ENCODE measurements around the gene ZCCHC2. TPM values are rescaled to one million over a fixed set of nuclear protein-coding genes. Genes with fewer than 3 reads are reported as not detected.

ZCCHC2 gene
- total RNA-seq, 3 donors from 2014 or later (not counting 1 experiment from before 2014, with no cell fraction given) = 50.4 to 81.2 (median 59.6) TPM

GRCh38 chr18:62510789-62511188, 12.0 kb upstream of the ZCCHC2 start:
- Mint-ChIP-seq H3K9me3 (peaks cover 11 to 13% of the 10 kb centered on the region in 2 donors), H3K4me1 (peaks cover 8 to 10% of the 10 kb centered on the region in 2 donors), H3K36me3 (peaks cover 36% of the 10 kb centered on the region), H3K4me3 (no peak overlapping the region), H3K27ac (no peak overlapping the region), H3K27me3 (ENCODE audit: low read depth in 2 of 2) (peaks cover 0 to 3% of the 10 kb centered on the region in 2 donors)
- Histone ChIP-seq H3K27ac (ENCODE audit: low read length) (no peak overlapping the region), H3K4me1 (ENCODE audit: control insufficient read depth, insufficient read depth, low read length) (peaks cover 6% of the 10 kb centered on the region), H3K36me3 (ENCODE audit: control insufficient read depth, insufficient read depth, low read length) (no peaks in the 10 kb centered on the region), H3K27me3 (ENCODE audit: control insufficient read depth, insufficient read depth, low read length) (no peaks in the 10 kb centered on the region), H3K4me3 (ENCODE audit: low read length) (no peak overlapping the region), H3K9me3 (ENCODE audit: control insufficient read depth, insufficient read depth, low read length) (peaks cover 4% of the 10 kb centered on the region)
- ATAC-seq (no peak), DNase-seq (no peak)
- no peak for TF ChIP-seq CTCF (IDR thresholded peaks at IDR 0.05)
- intact Hi-C loops (cut with micrococcal nuclease) = no loop called here
- WGBS (ENCODE audit: insufficient coverage) = 95% methylated on average over 2 of the region's 2 CpGs

- no peak overlapping the region for H3K4me3 Mint-ChIP-seq
- no CpG with 5 or more reads among the region's 1 CpG for WGBS (ENCODE audit: insufficient coverage)
- intact Hi-C loops (cut with micrococcal nuclease) = no loop called here
- ATAC-seq = no peak
- H3K36me3 Mint-ChIP-seq = peaks cover 36% of the 10 kb centered on the region
- H3K27me3 ChIP-seq (ENCODE audit: control insufficient read depth, insufficient read depth, low read length) = no peaks in the 10 kb centered on the region
- no peak overlapping the region for H3K27ac Mint-ChIP-seq
- no peak for TF ChIP-seq CTCF (IDR thresholded peaks at IDR 0.05)
- peaks cover 0 to 3% of the 10 kb centered on the region in 2 donors for H3K27me3 Mint-ChIP-seq (ENCODE audit: low read depth in 2 of 2)
- no peak overlapping the region for H3K27ac ChIP-seq (ENCODE audit: low read length)
- no peaks in the 10 kb centered on the region for H3K4me1 Mint-ChIP-seq
- H3K9me3 Mint-ChIP-seq = peaks cover 11 to 13% of the 10 kb centered on the region in 2 donors
- no peak overlapping the region for H3K4me3 ChIP-seq (ENCODE audit: low read length)
- peaks cover 4% of the 10 kb centered on the region for H3K9me3 ChIP-seq (ENCODE audit: control insufficient read depth, insufficient read depth, low read length)
- no peaks in the 10 kb centered on the region for H3K36me3 ChIP-seq (ENCODE audit: control insufficient read depth, insufficient read depth, low read length)
- H3K4me1 ChIP-seq (ENCODE audit: control insufficient read depth, insufficient read depth, low read length) = no peaks in the 10 kb centered on the region
- no peak for DNase-seq
Measured at GRCh38 chr18:62512532-62512931, 10.3 kb upstream of the ZCCHC2 start.

GRCh38 chr18:62512996-62513395, 9.8 kb upstream of the ZCCHC2 start:
- no peak overlapping the region for H3K4me3 ChIP-seq (ENCODE audit: low read length)
- no peak for TF ChIP-seq CTCF (IDR thresholded peaks at IDR 0.05)
- no peak overlapping the region for H3K4me3 Mint-ChIP-seq
- intact Hi-C loops (cut with micrococcal nuclease) = no loop called here
- no peaks in the 10 kb centered on the region for H3K36me3 ChIP-seq (ENCODE audit: control insufficient read depth, insufficient read depth, low read length)
- H3K36me3 Mint-ChIP-seq = peaks cover 36% of the 10 kb centered on the region
- H3K9me3 Mint-ChIP-seq = peaks cover 11 to 13% of the 10 kb centered on the region in 2 donors
- no peak for ATAC-seq
- WGBS (ENCODE audit: insufficient coverage) = no CpG with 5 or more reads among the region's 2 CpGs
- no peaks in the 10 kb centered on the region for H3K4me1 Mint-ChIP-seq
- H3K4me1 ChIP-seq (ENCODE audit: control insufficient read depth, insufficient read depth, low read length) = no peaks in the 10 kb centered on the region
- H3K27ac Mint-ChIP-seq = no peak overlapping the region
- H3K27ac ChIP-seq (ENCODE audit: low read length) = no peak overlapping the region
- H3K27me3 ChIP-seq (ENCODE audit: control insufficient read depth, insufficient read depth, low read length) = no peaks in the 10 kb centered on the region
- no peak for DNase-seq
- H3K9me3 ChIP-seq (ENCODE audit: control insufficient read depth, insufficient read depth, low read length) = peaks cover 4% of the 10 kb centered on the region
- H3K27me3 Mint-ChIP-seq (ENCODE audit: low read depth in 2 of 2) = peaks cover 0 to 3% of the 10 kb centered on the region in 2 donors

GRCh38 chr18:62514570-62514969, 8.3 kb upstream of the ZCCHC2 start:
- DNase-seq = no peak
- Mint-ChIP-seq H3K27ac (no peak overlapping the region), H3K36me3 (peaks cover 36% of the 10 kb centered on the region), H3K9me3 (peaks cover 11 to 13% of the 10 kb centered on the region in 2 donors), H3K4me1 (no peaks in the 10 kb centered on the region), H3K4me3 (no peak overlapping the region), H3K27me3 (ENCODE audit: low read depth in 2 of 2) (peaks cover 0 to 9% of the 10 kb centered on the region in 2 donors)
- Histone ChIP-seq H3K9me3 (ENCODE audit: control insufficient read depth, insufficient read depth, low read length) (peaks cover 4% of the 10 kb centered on the region), H3K27ac (ENCODE audit: low read length) (no peak overlapping the region), H3K4me3 (ENCODE audit: low read length) (no peak overlapping the region), H3K4me1 (ENCODE audit: control insufficient read depth, insufficient read depth, low read length) (no peaks in the 10 kb centered on the region), H3K36me3 (ENCODE audit: control insufficient read depth, insufficient read depth, low read length) (no peaks in the 10 kb centered on the region), H3K27me3 (ENCODE audit: control insufficient read depth, insufficient read depth, low read length) (no peaks in the 10 kb centered on the region)
- no peak for TF ChIP-seq CTCF (IDR thresholded peaks at IDR 0.05)
- no peak for ATAC-seq
- intact Hi-C loops (cut with micrococcal nuclease) = no loop called here
